ENCODE measurements around the gene IQGAP2.

DNA sequence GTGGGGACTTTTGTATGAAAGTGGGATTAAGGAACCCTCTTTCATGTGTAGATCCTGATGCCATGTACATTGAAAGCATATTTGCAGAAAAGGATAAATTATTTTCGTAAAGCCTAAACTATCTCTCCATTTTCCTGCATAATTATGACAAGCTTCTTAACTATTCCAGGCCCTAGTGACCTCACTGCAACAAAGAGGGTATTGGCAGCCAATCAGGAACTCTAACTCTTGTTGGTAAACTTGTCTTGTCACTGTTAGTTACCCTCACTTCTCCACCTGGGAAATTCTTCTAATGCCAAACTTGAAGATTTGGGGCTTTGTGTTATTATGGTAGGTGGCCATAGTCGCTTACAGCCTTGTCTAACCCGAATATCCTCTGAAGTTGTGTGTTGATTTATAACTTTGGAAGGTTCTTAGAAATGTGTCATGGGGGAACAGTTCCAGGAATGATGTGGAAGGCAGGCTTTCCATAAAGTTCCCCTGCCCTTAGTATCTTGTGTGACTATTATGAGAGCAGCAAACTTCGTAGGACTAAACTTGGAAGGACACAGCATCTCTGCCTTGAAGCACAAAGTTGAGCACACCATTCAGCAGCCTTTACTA lies 52.5 kb downstream of the IQGAP2 start:
- TF ChIP-seq, protein P1, sequence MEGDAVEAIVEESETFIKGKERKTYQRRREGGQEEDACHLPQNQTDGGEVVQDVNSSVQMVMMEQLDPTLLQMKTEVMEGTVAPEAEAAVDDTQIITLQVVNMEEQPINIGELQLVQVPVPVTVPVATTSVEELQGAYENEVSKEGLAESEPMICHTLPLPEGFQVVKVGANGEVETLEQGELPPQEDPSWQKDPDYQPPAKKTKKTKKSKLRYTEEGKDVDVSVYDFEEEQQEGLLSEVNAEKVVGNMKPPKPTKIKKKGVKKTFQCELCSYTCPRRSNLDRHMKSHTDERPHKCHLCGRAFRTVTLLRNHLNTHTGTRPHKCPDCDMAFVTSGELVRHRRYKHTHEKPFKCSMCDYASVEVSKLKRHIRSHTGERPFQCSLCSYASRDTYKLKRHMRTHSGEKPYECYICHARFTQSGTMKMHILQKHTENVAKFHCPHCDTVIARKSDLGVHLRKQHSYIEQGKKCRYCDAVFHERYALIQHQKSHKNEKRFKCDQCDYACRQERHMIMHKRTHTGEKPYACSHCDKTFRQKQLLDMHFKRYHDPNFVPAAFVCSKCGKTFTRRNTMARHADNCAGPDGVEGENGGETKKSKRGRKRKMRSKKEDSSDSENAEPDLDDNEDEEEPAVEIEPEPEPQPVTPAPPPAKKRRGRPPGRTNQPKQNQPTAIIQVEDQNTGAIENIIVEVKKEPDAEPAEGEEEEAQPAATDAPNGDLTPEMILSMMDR (IDR thresholded peaks at IDR 0.05): no peak
- no peak for TF ChIP-seq POLR2A (IDR thresholded peaks at IDR 0.05)
- no peak for TF ChIP-seq EP300 (IDR thresholded peaks at IDR 0.05)
- TF ChIP-seq POLR2AphosphoS5 (IDR thresholded peaks at IDR 0.05): no peak
